GM18870 (cell line): Measurements from ENCODE around the gene NPAS3.

ENCODE experiments used
- ATAC-seq: cut with Tn5 transposase; IDR thresholded peaks from one replicate; pipeline ENCODE4 v1.9.1; 2021; ENCODE audit warnings: moderate library complexity; ENCODE audit not compliant: unreplicated experiment

The NPAS3 gene

DNA sequence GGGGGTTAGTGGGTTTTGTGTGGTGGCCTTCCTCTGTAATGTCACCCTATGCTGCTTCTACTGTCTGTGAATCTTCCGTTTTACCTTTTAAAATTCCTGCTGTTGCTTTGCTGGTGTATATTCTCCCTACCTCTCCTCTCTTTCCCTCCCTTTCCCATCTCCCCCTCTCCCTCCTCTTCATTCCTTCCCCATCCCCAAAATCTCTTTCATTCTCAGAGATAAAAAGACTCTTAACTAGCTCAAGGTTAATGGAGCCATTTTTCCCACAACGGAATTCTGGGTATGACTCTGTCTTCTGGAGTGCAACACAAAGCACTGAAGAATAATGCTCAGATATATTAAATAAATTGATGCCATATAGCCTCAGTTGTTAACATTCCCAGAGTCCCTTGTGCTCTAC, 864.1 kb downstream of the NPAS3 start:
- no peak for ATAC-seq

- no peak for ATAC-seq
These were observed 866.9 kb downstream of the NPAS3 start for GRCh38 chr14:33805593-33805992.

DNA sequence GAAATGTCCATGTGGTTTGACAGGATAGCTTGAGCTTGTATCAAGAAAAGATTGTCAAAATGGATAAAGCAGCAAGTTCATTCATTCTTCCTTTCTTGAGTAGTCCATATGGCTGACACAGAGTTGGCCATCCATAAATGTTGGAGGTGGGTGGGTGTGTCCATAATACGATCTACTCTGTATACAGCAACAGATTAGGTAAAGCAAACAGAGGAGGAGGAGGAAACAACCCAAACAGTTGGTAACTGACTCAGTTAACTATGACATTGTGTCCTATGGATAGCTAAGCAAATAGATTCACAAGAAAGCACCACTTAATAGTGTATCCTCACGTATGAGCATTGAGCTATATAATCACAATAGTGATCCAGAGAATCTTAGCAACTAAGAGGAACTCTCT, 868.2 kb downstream of the NPAS3 start:
- ATAC-seq = no peak

DNA sequence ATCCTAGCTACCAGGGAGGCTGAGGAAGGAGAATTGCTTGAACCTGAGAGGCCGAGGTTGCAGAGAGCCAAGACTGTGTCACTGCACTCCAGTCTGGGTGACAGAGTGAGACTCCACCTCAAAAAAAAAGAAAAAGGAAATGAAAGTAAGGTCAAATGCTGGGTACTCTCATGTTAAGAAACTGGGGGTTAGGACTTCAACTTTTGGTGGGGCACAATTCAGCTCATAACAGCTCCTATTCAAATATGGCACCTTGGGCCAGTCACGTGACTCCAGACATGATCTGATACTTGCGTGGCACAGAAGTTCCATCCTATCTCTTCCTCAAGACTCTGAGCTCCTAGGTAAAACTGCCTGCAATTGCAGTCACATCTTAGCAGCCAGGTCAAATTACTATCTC, 869.5 kb downstream of the NPAS3 start:
- no peak for ATAC-seq

- ATAC-seq = no peak
These were observed 870.8 kb downstream of the NPAS3 start for GRCh38 chr14:33809396-33809981.

DNA sequence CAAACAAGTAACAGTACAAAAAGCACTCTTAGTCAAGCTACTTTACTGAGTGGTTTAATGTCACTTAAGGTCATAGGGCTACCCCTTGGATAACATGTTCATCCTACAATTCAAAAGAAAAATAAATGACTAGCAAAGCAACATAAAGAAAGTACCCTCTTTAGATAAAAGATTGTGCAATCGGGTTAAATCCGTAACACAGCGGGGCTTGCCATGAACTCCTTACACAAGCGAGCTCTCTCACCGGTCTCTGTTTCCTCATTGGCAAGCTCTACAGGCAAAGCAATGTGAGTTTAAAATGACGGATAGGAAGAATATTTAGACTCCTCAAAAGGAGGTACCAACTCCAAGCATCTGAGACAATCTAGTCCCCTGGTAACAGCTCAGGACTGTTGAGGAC, 871.6 kb downstream of the NPAS3 start:
- no peak for ATAC-seq

GRCh38 chr14:33811721-33812120, 873.0 kb downstream of the NPAS3 start:
- ATAC-seq = no peak

DNA sequence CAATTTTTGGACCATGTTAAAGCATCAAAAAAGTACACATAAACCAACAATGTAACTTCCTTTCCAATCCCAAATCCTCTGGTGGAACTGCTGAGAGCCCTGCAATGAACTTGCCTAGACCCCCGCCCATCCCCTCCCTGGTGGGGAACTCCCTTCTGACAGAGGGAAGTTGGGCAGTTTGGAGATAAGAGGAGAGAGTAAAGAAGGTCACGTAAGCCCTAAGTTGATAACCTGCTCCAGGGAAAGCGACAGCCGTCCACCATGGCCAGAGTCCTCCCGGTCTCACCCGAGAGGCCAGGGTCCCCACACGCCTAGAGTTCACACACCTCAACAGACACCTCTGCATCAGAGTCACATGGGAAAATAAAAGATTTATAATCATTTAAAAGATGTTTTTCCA, 873.5 kb downstream of the NPAS3 start:
- no peak for ATAC-seq

- no peak for ATAC-seq
These were observed 873.9 kb downstream of the NPAS3 start for GRCh38 chr14:33812601-33813000.

DNA sequence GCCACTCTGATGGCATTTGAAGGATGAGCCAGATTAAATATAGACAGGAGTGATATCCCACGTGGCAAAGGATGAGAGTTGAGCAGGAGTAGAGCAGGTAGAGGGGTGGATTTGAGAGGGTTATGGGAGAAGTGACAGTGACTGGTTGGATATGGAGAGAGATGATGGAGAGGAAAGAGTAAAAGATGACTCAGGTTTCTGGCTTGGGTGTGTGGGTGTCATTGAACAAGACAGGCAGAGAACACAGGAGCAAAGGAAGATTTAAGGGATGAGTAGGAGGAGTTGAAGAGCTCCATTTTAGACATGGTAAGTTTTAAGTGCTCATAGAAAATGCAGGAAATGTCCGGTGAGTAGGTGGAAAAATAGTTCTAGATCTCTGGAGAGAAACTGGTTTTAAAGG, 875.3 kb downstream of the NPAS3 start:
- ATAC-seq = no peak

DNA sequence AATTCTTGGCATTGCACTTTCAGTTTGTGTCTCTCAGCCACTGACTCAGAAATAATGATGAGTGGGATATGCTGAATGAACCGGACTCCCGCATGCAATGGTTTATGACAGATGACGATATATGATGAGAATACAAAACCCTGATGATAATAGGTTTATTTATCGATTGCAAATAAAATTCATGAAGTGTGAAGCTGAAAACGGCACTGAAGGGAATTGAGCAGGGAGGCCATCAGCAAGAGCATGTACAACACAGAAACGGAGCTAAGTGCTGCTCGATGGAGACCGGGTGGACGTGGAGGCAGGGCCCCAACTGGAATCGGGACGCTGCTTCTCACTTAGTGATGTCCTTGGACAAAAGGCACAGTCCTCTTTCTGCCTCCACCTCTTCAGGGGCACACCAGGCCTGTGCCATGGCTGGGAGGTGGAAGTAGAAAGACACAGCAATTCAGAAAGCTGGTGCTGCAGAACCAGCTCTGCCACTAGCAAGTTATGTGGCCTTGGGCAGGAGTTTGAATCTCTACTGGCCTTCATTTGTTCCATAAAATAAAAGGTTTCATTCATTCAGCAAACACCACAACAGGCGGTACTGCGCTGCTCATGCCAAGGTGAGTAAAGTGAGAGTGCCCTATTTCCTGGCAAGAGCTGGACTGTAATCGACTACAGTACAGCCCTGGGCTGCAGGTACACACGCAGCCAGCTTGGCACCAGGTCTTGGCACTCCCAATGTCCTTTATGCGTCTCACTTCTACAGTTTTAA, 895.2 kb downstream of the NPAS3 start:
- no peak for ATAC-seq

DNA sequence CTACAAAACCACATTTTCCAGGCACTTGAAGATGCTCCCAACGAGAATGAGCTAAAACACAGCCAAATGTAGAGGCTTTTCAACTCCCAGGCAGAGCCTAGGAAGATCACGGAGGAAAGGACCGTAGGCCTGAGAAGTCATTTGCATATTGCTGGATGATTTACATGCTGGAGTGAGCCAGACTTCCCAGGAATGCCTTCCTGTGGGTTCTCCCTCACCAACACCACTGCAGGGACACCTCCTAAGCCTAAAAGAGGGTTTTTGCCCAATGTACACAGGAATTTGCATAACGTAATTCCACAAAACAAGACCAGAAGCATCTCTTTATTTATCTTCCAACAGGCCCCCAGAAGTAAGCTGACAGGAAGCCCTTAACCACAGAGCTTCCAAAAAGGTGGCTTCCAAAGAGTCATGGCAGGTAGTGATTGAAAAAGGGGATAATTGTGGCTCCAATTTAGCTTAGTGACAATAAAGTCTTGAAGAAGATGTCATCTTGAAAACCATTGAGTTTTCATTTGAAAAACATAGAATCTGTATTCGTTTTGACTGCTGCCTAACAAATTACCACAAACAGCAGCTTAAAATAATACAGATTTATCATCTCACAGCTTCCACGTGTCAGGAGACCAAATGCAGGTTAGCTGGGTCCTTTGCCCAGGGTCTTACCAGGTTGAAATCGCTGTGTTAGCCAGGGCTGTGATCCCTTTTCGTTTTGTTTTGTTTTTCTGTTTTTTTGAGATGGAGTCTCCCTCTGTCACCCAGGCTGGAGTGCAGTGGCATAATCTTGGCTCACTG, 896.0 kb downstream of the NPAS3 start:
- no peak for ATAC-seq

- no peak for ATAC-seq
These were observed 896.6 kb downstream of the NPAS3 start for GRCh38 chr14:33835261-33835655.

DNA sequence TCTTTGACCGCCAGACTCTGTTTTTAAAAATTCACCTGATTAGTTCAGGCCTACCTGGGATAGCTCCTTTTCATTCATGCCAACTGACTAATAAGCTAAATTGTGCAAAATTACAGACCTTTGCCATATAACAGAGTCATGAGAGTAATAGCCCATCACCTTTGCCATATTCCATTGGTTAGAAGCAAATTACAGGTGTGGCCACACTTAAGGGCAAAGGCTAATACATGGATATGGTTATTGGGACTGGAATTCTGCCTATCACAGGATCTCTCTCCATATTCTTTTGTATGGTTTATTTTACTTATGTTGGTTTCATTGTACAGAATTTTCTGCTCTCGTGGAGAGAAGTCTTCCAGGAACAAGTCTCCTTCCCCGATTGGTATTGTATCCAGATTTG, 897.0 kb downstream of the NPAS3 start:
- no peak for ATAC-seq

GRCh38 chr14:33836203-33836899, 897.7 kb downstream of the NPAS3 start:
- ATAC-seq = no peak

DNA sequence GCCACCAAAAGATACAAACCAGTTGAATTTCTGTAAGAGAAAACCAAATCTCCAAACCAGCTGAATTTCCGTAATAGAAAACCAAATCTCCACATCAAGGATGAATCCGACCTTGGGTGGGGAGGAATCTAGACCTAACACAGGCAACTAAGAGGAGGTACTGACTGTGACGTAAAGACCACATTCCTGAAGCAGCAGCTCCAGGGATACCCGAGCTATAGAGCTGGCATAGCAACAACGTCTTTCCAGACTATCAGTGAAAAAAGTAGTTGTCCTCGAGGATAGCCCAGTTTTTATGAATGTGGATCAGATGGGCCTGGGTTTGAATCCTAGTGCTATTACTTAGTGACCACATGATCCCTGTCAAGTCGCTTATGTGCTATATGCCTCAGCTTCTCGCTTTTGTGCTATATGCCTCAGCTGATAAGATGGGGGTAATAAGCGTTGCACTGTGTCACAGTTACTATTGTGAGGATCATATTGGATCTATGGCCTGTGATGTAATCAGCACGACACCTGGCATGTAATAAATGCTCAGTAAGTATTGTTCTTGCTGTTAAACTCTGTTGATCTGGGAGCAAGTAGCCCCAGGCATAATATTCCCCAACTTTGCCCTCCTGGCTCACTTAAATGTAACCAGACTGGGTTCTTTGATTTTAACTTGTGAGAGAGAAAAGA, 898.4 kb downstream of the NPAS3 start:
- ATAC-seq = no peak

DNA sequence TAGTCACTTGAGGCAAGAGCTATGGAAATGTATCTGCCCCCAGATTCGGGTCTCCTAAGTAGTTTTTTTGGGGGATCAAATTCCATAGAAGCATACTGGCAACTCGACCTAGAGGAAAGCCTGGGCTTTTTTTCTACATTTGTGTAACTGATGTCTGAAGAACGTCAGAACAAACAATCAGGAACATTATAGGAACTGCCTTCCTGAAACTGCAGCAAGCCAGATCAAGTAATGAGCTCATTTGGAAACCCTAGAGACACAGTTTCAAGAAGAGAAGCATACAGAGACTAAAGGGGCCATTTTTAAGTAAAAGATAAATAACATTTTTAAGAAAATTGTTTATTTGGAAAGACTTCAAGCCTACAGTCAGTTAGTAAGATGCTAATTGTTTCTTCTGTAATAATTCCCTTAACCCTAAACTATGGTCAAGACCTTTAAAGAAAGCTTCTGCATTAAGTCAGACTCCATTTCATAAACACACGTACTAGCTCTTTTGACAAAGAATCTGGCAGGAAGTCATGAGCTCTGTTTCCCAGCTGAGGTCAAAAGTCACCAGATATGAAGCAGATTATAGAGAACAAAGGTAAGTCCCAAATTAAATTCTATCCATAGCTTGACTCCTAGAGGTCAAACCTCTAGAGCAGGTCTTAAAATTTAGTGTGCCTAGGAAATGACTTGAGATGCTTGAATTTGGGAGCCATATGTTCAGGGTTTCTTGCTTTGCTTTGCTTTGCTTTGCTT, 899.4 kb downstream of the NPAS3 start:
- ATAC-seq = no peak

DNA sequence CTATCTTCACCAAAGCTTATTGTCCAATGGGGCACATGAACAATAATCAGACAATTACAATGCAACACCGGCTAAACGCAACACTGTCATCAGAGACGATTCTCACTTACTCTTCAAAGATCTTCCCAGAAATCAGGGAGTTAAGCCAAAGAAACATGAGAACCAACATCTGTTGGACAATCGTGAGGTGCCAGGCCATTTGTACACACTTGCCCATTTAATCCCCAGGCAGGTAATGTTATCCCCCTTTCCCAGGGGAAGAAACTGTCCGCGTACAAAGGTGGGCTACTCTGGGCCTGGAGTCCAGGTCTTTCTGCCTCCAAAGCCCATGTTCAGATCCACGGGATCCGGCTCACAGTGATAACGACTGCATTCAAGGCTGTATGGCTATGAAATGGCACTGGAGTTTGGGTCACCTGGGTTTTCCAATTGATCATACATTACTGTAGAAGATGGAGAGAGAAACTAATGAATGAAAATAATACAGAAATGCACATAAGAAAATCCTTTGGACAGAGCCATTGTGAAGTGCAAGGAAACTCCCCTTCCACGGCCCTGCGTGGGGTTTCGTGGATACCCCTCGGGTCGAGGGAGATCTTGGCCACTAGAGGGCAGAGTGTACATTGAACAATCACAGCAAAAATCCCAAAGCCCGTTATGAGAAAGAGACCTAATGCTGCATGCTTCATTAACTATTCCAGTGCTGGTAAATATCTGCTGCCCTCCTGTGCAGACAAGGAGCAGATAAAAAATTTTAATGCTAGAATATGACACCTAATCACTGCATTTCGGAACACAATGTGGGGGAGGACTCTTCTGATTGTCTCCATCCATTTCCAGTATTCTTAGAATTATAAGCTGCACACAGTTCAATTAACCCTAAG, 900.8 kb downstream of the NPAS3 start:
- ATAC-seq = peak; percentile 59

DNA sequence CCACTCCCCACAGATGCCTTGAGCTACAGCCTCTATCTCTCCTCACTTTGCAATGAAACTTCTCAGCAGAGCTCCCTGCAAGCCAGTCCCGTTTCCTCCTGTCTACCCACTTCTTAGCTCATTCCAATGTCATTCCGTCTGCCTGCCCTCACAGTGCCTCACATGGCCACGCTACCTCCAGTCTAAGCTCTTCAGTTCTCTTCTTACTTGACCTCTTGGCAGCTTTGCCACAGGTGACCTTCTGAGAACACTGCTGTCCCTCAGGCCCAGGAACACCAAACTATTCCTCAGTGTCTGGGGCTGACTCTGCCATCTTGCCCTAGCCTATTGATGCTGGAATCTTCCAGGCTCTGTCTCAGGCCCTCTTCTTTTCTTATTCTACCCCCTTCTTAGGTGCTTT, 902.1 kb downstream of the NPAS3 start:
- ATAC-seq = no peak
